ENCODE results near the gene SH3GLB2.

Gene SH3GLB2

DNA sequence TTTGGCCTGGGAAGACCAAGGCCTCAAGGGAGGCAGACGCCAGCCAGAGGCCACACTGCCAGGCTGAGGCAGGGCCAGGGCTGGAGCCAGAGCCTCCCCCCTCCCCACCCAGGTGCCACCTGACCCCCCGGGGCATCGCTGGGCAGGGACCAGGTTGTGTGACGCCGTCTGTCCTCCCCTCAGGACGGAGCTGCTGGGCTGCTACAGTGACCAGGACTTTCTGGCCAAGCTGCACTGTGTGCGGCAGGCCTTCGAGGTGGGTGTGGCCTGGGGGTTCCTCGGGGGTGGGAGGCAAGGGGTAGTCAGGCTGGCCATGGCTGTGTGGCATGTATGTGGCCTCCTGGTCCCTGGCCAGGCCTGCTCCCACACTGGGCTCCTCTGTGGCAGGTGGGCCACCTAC is 34.9 kb upstream of the SH3GLB2 start:
- DNase-seq (ENCODE audit: insufficient read length, low spot score) (no peak), FAIRE-seq (no peak)
- TF ChIP-seq, protein P1, sequence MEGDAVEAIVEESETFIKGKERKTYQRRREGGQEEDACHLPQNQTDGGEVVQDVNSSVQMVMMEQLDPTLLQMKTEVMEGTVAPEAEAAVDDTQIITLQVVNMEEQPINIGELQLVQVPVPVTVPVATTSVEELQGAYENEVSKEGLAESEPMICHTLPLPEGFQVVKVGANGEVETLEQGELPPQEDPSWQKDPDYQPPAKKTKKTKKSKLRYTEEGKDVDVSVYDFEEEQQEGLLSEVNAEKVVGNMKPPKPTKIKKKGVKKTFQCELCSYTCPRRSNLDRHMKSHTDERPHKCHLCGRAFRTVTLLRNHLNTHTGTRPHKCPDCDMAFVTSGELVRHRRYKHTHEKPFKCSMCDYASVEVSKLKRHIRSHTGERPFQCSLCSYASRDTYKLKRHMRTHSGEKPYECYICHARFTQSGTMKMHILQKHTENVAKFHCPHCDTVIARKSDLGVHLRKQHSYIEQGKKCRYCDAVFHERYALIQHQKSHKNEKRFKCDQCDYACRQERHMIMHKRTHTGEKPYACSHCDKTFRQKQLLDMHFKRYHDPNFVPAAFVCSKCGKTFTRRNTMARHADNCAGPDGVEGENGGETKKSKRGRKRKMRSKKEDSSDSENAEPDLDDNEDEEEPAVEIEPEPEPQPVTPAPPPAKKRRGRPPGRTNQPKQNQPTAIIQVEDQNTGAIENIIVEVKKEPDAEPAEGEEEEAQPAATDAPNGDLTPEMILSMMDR (IDR thresholded peaks at IDR 0.05; ENCODE audit: insufficient read depth, missing control alignments): no peak

DNA sequence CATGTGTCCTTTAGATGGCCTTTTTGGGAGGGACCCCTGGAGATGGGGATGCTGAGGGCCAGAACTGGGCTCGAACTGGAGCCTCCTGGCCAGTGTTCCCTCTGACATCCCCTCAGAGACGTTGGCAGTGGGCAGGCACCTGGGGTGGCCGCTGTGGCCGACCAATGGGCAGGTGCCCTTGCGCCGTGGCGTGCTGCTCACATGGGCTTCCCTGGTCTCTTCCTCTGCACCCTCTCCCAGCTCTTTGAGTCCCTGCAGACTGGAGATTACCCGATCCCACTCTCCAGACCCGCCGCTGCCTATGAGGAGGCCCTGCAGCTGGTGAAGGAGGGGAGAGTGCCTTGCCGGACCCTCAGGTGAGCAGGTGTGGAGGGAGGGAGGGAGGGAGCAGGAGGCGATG is 32.9 kb upstream of the SH3GLB2 start:
- FAIRE-seq (no peak), DNase-seq (ENCODE audit: insufficient read length, low spot score) (no peak)
- TF ChIP-seq, protein P1 (IDR thresholded peaks at IDR 0.05; ENCODE audit: insufficient read depth, missing control alignments): no peak

DNA sequence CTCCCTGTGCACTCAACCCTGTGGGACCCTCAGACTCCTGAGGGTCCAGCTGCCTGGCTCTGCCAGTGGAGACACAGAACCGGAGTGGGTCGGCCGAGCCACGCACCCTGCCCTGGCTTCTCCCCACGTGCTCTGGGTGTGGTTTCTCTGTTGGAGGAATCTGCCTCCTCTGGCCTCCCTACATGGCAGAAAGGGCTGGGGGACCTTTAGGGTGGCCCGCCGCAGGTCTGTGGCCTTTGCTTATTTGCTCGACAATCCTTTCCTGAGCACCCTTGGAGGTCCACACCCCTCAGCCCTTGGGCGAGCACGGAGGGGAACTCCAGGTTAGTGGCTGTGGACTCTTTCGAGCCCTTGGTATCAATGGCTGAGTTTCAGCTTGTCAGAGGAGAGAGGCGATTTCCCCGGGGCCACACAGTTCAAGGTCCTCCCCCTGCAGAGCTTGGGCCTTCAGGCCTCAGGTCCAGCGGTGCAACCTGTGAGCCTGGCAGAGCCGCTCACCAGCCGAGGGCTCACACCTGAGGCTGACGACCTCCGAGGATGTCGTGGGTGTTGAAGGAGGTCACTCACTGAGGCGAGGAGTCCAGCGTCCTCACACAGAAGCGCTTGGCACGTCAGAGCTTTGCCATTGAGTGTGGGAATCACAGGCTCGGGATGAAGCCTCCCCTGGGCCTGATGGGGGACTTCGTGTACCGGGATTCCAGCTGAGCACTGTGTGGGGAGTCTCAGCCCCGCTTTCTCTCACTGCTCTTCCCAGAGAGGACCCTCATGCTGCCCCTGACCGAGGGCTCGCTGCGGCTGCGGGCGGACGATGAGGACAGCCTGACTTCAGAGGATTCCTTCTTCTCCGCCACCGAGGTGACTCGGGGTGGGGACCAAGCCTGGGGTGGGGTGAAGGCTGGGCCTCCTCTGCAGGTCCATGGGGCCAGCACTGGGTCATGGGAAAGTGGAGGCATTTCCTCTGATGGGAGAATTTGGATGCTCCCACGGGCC is 32.0 kb upstream of the SH3GLB2 start:
- DNase-seq (ENCODE audit: insufficient read length, low spot score): no peak
- FAIRE-seq: no peak

DNA sequence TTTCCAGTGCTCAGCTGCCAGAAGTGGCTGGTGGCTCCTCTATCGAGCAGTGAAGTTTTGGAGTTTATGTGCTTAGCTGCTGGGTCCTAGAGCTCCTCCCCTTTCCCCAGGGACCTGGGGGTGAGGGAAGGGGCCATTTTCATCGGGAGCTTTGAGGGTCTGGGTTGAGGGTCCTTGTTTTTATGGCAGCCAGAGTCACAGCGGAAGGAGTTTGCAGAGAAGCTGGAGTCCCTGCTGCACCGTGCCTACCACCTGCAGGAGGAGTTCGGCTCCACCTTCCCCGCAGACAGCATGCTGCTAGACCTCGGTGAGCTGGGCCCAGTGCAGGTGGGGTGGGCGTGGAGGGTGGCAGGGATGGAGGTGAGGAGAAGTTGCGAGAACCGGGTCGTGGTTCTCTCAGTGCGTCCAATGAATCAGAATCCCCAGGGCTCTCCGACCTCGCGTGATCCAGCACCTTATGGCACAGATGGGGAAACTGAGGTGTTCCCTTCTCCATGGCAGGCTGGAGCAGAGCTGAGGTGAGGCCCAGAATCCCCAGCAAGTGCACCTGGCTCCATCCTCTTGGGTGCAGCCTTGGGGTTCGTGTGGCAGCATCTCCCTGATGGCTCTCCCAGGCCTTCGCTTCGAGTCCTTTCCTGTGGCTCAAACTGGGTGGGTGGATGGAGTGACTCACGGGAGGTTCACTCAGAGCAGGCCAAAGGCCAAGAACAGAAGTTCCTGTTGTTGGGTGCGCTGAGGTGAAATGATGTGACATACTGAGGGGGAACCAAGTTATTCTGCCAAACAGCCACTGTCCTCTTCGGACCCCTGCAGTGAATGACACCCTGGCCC is 31.0 kb upstream of the SH3GLB2 start:
- DNase-seq (ENCODE audit: insufficient read length, low spot score) (no peak), FAIRE-seq (no peak)
- TF ChIP-seq, protein P1 (IDR thresholded peaks at IDR 0.05; ENCODE audit: insufficient read depth, missing control alignments): no peak

More for the DNA sequence above, 32.0 kb upstream of the SH3GLB2 start:
- TF ChIP-seq, protein P1 (IDR thresholded peaks at IDR 0.05; ENCODE audit: insufficient read depth, missing control alignments): no peak

DNA sequence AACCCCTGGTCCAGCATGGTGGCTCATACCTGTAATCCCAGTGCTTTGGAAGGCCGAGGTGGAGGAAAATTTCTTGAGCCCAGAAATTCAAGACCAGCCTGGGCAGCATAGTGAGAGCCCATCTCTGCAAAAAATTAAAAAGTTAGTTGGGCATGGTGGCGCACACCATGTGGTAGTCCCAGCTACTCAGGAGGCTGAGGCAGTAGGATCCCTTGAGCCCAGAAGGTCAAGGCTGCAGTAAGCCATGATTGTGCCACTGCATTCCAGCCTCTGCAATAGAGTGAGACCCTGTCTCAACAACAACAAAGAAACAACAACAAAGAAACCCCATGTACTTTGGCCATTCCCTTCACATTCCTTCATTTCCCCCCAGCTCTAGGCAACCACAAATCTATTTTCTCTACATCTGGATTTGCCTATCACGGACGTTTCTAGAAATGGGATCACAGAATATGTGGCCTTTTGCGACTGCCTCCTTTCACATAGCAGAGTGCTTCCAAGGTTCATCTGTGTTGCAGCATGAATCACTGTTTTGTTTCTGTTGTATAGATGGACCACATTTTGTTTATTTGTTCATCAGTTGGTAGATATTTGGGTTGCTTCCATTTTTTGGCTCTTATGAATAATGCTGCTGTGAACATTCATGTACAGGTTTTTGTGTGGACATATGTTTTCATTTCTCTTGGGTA is 26.2 kb upstream of the SH3GLB2 start:
- DNase-seq (ENCODE audit: insufficient read length, low spot score): no peak
- no peak for FAIRE-seq
- TF ChIP-seq, protein P1 (IDR thresholded peaks at IDR 0.05; ENCODE audit: insufficient read depth, missing control alignments): no peak

DNA sequence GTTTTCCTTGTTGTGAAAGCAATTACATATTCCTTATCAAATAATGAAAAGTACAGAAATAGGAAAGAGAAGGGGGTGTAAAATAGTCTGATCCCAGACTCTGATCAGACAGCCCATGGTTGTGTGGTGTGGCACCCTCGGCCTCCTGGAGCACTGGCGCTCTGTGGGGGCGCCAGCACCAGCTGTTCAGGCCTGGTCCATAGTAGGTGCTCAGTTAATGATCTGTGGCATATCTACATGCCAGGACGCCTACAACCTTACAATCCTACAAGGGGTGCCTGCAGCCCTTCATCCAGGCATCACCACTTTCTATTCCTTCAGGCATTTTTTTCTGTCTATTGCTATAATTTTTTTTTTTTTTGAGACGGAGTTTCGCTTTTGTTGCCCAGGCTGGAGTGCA is 24.9 kb upstream of the SH3GLB2 start:
- FAIRE-seq (no peak), DNase-seq (ENCODE audit: insufficient read length, low spot score) (no peak)
- TF ChIP-seq, protein P1 (IDR thresholded peaks at IDR 0.05; ENCODE audit: insufficient read depth, missing control alignments): no peak

Data from D721Med (cell line).